Mesodermal cell (in vitro differentiated cells): ENCODE data around the gene MT1X.

Source experiments
- H3K27ac ChIP-seq: 2 replicates; pipeline ENCODE4 v1.7.0; 2013; ENCODE audit warnings: mild to moderate bottlenecking, low read depth, low read length, moderate library complexity; ENCODE audit not compliant: severe bottlenecking
- H3K36me3 ChIP-seq: 2 replicates; pipeline ENCODE4 v1.7.1; 2013; ENCODE audit warnings: mild to moderate bottlenecking, low read length, moderate library complexity; ENCODE audit not compliant: control insufficient read depth, insufficient read depth
- H3K4me1 ChIP-seq: one replicate; pipeline ENCODE4 v1.7.1; 2013; ENCODE audit warnings: mild to moderate bottlenecking, low read length; ENCODE audit not compliant: insufficient read depth, control insufficient read depth, poor library complexity, severe bottlenecking
- H3K4me3 ChIP-seq: 2 replicates; pipeline ENCODE4 v1.7.0; 2013; ENCODE audit warnings: low read length, control low read depth, mild to moderate bottlenecking; ENCODE audit not compliant: insufficient read depth, poor library complexity, severe bottlenecking; ENCODE audit errors: extremely low read depth
- H3K9me3 ChIP-seq: 2 replicates; pipeline ENCODE4 v1.7.1; 2013; ENCODE audit warnings: mild to moderate bottlenecking, low read length, moderate library complexity; ENCODE audit not compliant: control insufficient read depth
- WGBS, 2 experiments: methylation state at CpG; one replicate each; pipeline ENCODE4 v1.1.5; 2013; ENCODE audit warnings: missing lambda C conversion rate in 2 of 2; ENCODE audit not compliant: insufficient coverage in 2 of 2; 5-methylcytosine and 5-hydroxymethylcytosine counted together

The MT1X gene

DNA sequence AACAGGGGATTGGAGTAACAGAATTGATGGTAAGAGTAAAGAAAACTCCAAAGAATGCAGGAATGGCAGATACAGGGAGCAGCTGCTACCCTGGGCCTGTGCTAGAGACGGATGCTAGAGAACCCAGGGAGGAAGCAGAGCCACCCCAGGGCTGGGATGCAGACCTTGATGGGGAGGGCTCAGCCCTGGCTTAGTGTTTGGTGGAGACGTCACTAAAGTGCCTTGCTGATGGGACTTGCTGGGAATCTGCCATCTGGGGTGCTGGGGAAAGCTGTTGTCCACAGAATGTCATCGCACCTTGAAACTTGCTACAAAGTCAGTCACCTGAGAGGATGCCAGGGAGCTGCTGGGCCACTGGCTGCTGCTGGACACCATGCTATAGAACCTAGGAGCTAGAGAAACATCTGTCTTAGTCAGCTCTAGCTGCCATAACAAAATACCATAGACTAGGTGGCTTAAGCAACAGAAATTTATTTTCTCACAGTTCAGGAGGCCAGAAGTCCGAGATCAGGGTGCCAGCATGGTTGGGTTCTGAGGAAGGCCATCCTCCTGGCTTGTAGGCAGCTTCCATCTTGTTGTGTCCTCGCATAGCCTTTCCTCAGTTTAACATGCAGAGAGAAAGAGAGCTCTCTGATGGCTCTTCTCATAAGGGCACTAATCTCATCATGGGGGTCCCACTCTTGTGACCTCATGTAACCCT lies 15.3 kb downstream of the MT1X start:
- Histone ChIP-seq H3K9me3 (peaks cover 5% of the 10 kb centered on the region), H3K4me1 (peaks cover 4% of the 10 kb centered on the region), H3K27ac (no peak overlapping the region), H3K4me3 (no peak overlapping the region), H3K36me3 (no peaks in the 10 kb centered on the region)
- 92 to 93% methylated on average over 5 of the region's 5 CpGs for WGBS, 2 experiments

DNA sequence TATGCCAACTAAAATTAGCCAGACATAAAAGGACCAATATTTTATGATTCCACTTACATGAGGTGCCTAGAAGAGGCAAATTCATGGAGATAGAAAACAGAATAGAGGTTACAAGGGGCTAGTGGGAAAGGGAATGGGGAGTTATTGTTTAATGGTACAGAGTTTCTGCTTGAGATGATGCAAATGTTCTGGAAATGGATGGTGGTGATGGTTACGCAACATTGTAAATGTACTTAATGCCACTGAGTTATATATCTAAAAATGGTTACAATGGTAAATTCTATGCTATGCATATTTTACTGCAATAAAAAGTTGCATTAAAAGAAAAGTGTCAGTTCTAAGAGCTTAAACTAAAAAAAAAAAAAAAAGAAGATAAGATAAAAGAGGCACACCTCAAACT lies 17.9 kb downstream of the MT1X start:
- H3K4me1 ChIP-seq, result peaks cover 4% of the 10 kb centered on the region
- WGBS, 2 experiments, result no CpG with 5 or more reads among the region's 1 CpG
- H3K4me3 ChIP-seq, result no peak overlapping the region
- no peak overlapping the region for H3K27ac ChIP-seq
- H3K9me3 ChIP-seq, result peaks cover 5% of the 10 kb centered on the region
- H3K36me3 ChIP-seq, result no peaks in the 10 kb centered on the region

GRCh38 chr16:56700631-56701030 lies 18.4 kb downstream of the MT1X start:
- no CpG with 5 or more reads among the region's 1 CpG for WGBS, 2 experiments
- Histone ChIP-seq H3K9me3 (peaks cover 5% of the 10 kb centered on the region), H3K27ac (no peak overlapping the region), H3K4me3 (no peak overlapping the region), H3K4me1 (peaks cover 4% of the 10 kb centered on the region), H3K36me3 (no peaks in the 10 kb centered on the region)

DNA sequence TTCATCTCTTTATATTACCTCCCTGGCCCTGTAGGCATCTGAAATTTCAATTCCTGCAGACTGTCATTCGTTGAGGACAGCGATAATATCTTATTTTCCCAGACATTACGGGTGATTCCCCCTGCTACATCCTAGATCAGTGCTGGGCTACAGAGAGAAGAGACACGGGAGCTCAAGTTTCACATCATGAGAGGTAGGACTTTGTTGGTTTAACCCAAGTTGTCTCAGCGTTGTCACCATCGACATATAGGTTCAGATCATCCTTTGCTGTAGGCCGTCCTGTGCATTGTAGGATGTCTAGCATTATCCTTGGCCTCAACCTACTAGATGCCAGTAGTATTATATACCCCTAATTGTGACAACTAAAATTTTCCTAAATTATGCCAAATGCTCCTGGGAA lies 19.3 kb downstream of the MT1X start:
- WGBS, 2 experiments, result 80% methylated on average over 4 to 7 of the region's 7 CpGs
- peaks cover 5% of the 10 kb centered on the region for H3K9me3 ChIP-seq
- H3K4me1 ChIP-seq, result peaks cover 4% of the 10 kb centered on the region
- H3K4me3 ChIP-seq, result no peak overlapping the region
- no peak overlapping the region for H3K27ac ChIP-seq
- H3K36me3 ChIP-seq, result no peaks in the 10 kb centered on the region

GRCh38 chr16:56702836-56703235 lies 20.6 kb downstream of the MT1X start:
- Histone ChIP-seq H3K36me3 (no peaks in the 10 kb centered on the region), H3K4me3 (no peak overlapping the region), H3K9me3 (no peaks in the 10 kb centered on the region), H3K4me1 (peaks cover 4% of the 10 kb centered on the region), H3K27ac (no peak overlapping the region)
- 94% methylated on average over 2 of the region's 5 CpGs for WGBS, 2 experiments

DNA sequence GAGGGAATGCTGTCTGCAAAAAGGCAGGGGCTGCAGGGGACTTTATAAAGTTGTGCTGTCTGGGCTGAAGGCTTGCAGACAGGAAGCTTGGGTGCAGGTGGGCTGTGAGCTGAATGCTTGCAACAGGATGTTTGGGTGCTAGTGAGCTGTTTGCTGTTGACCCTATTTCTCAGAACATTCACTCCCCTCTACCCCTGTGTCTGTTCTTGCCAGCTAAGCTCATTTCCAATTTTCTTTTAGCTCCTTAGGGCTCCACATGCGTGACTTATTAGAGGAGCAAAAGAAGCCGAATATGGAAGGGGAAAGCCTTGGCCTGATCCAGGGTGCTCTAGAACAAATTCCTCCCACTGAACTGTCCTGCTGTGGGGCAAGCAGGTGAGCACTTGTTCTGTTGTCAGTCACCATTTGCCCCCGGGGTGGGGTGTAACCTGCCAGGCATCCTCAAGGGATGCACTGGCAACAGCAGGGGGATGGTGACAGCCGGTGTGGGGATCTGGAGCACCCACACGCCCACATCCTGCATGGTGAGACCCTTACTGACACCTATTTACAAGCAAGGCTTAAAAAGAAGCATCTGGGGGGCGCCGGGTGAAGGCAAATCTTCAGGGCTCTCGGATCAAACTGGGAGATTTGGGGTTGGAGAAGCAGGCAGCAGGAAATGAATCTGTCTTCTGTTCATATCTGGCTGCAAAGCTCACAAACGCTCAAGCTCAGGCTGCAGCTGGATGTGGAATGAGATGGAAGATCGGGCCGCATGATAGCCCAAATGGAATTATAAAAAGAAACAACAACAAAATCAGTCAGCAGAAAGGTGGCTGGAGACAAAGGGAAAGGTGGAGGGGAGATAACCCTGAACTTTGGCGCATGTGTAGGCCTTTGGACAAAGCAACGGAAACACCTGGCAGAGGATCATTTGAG lies 26.5 kb downstream of the MT1X start:
- no peaks in the 10 kb centered on the region for H3K4me1 ChIP-seq
- 85 to 92% methylated on average over 7 to 12 of the region's 13 CpGs for WGBS, 2 experiments
- H3K27ac ChIP-seq, result no peak overlapping the region

GRCh38 chr16:56709443-56710040 lies 27.3 kb downstream of the MT1X start:
- 78 to 87% methylated on average over 3 to 4 of the region's 4 CpGs for WGBS, 2 experiments
- H3K27ac ChIP-seq, result no peak overlapping the region
- no peaks in the 10 kb centered on the region for H3K9me3 ChIP-seq
- no peak overlapping the region for H3K4me3 ChIP-seq
- no peaks in the 10 kb centered on the region for H3K4me1 ChIP-seq
- H3K36me3 ChIP-seq, result no peaks in the 10 kb centered on the region

More for the DNA sequence above, 26.5 kb downstream of the MT1X start:
- Histone ChIP-seq H3K36me3 (no peaks in the 10 kb centered on the region), H3K9me3 (no peaks in the 10 kb centered on the region), H3K4me3 (no peak overlapping the region)

DNA sequence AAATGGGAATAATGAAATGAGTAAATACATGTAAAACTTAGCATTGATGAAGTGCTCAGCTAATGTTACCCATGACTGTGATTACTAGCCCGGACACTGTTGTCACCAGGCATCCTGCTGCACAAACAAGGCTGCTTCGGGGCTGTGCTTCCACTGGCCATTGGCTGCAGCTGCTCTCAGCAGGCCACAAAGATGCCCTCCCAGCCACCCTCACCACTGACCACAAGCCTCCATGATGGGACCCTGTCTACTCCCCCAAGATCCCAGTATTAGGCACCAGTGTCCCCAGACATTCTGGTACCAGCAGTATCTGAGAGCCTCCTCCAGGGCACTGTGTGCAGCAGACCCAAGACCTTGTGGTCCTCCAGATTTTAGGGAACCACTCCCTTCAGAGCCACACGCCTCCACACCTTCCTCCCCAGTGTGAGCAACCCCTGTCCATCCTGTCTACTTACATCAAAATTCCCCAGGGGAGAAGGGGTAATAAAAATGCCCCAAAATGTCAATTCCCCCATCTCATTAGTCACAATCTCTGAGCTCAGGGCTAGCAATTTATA lies 28.0 kb downstream of the MT1X start:
- Histone ChIP-seq H3K27ac (no peak overlapping the region), H3K9me3 (no peaks in the 10 kb centered on the region), H3K36me3 (no peaks in the 10 kb centered on the region), H3K4me1 (no peaks in the 10 kb centered on the region), H3K4me3 (no peak overlapping the region)
- WGBS, 2 experiments, result 61 to 85% methylated on average over 2 to 3 of the region's 3 CpGs

DNA sequence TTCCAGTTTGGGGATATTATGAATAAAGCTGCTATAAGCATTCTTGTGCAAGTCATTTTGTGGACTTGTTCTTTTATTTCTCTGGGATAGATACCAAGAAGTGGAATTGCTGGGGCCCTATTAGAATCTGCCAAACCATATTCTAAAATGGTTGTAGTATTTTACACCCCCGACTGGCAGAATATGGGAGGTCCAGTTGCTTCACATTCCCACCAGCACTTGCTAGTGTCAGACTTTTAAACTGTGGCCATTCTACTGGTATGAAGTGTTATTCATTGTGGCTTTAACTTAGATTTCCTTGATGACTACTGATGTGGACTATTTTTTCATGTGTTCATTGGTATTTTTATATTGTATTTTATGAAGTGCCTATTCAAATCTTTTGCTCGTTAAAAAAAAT lies 29.6 kb downstream of the MT1X start:
- Histone ChIP-seq H3K27ac (no peak overlapping the region), H3K36me3 (no peaks in the 10 kb centered on the region), H3K9me3 (no peaks in the 10 kb centered on the region), H3K4me3 (no peak overlapping the region), H3K4me1 (no peaks in the 10 kb centered on the region)
- WGBS, 2 experiments, result no CpG with 5 or more reads among the region's 2 CpGs

- no peaks in the 10 kb centered on the region for H3K36me3 ChIP-seq
- no peaks in the 10 kb centered on the region for H3K9me3 ChIP-seq
- no peak overlapping the region for H3K27ac ChIP-seq
- WGBS, 2 experiments, result 100% methylated on average over 1 of the region's 2 CpGs; no CpG with 5 or more reads in 1 of the 2 experiments
- H3K4me1 ChIP-seq, result no peaks in the 10 kb centered on the region
- no peak overlapping the region for H3K4me3 ChIP-seq
Observed at GRCh38 chr16:56713794-56714193, 31.5 kb downstream of the MT1X start.
